RPMI8226 (cell line): Measurements from ENCODE around the gene PCDHA2.
A peak's percentile ranks its signal among the peaks of the same experiment; 100 is the strongest.
"Not testable (repeated sequence)": the region's sequence is repeated elsewhere in the genome, so short reads cannot be mapped to it uniquely, and the experiment has no call there.

Experiments
- DNase-seq: peaks from one replicate; pipeline ENCODE4 v3.0.0-alpha.2; 2015

Gene PCDHA2

GRCh38 chr5:140821375-140822280 lies 27.0 kb downstream of the PCDHA2 start, which contains the start of gene PCDHA5:
Gene PCDHA5, plus strand, starts transcription at chr5:140821613.
- peak; percentile 60 for DNase-seq

GRCh38 chr5:140822281-140822629 lies 27.6 kb downstream of the PCDHA2 start:
- DNase-seq = no peak

GRCh38 chr5:140822969-140823368 lies 28.3 kb downstream of the PCDHA2 start:
- DNase-seq = not testable (repeated sequence)

GRCh38 chr5:140823475-140823874 lies 28.8 kb downstream of the PCDHA2 start:
- no peak for DNase-seq

GRCh38 chr5:140827704-140828361 lies 33.2 kb downstream of the PCDHA2 start, which contains the start of gene PCDHA6:
Gene PCDHA6, plus strand, starts transcription at chr5:140827960. Its CDS starts 132 bp downstream, at chr5:140828092.
- peak; percentile 4 for DNase-seq

GRCh38 chr5:140828362-140828737 lies 33.7 kb downstream of the PCDHA2 start:
- peak; percentile 16 for DNase-seq

- not testable (repeated sequence) for DNase-seq
Observed at GRCh38 chr5:140829511-140830501, 35.2 kb downstream of the PCDHA2 start.

GRCh38 chr5:140833993-140834392 lies 39.3 kb downstream of the PCDHA2 start, which contains the start of gene PCDHA7:
Gene PCDHA7, plus strand, starts transcription at chr5:140834269. Its CDS starts 115 bp downstream, at chr5:140834384.
- DNase-seq = no peak

- DNase-seq = not testable (repeated sequence)
Observed at GRCh38 chr5:140834439-140835008, 39.9 kb downstream of the PCDHA2 start.

GRCh38 chr5:140835622-140836510 lies 41.2 kb downstream of the PCDHA2 start:
- DNase-seq = no peak

GRCh38 chr5:140840978-140841962 lies 46.6 kb downstream of the PCDHA2 start, which contains the start of gene PCDHA8:
Gene PCDHA8, plus strand, starts transcription at chr5:140841187. Its CDS starts 135 bp downstream, at chr5:140841322.
- DNase-seq = peak; percentile 18

- no peak for DNase-seq
Observed at GRCh38 chr5:140842798-140843733, 48.4 kb downstream of the PCDHA2 start.
